ENCODE results near the gene DNAH11. TPM values are rescaled to one million over a fixed set of nuclear protein-coding genes. Genes with fewer than 3 reads are reported as not detected.

DNAH11 gene
- total RNA-seq, 1 experiment from 2014 or later: 1.6 TPM

GRCh38 chr7:21768279-21768678 lies 225.4 kb downstream of the DNAH11 start:
- no TSS peak for BruUV-seq (replicated peaks)
- CTCF ChIA-PET: interaction anchor here (0.5 to 1.3 kb wide), 2 partner anchors 217 to 514 kb away, joined by 4 read pairs; no protein-coding TSS in a partner anchor
- intact Hi-C loops (cut with micrococcal nuclease): loop anchor here (5.0 kb wide), 2 partner anchors 261 to 314 kb away; no protein-coding TSS in a partner anchor
- Histone ChIP-seq H3K9me3 (ENCODE audit: low read length) (no peaks in the 10 kb centered on the region), H3K4me3 (ENCODE audit: low read length) (no peak overlapping the region), H3K4me2 (ENCODE audit: low read length) (no peak overlapping the region), H3K27ac (ENCODE audit: low read length) (no peak overlapping the region), H3K4me1 (ENCODE audit: insufficient read depth, low read length) (no peaks in the 10 kb centered on the region), H3K36me3 (ENCODE audit: low read depth, low read length) (no peaks in the 10 kb centered on the region), H3K27me3 (ENCODE audit: low read length) (peaks cover 33% of the 10 kb centered on the region), H2AFZ (ENCODE audit: low read length) (no peak overlapping the region), H4K20me1 (ENCODE audit: low read length) (no peaks in the 10 kb centered on the region), H3K9ac (ENCODE audit: low read length) (no peak overlapping the region), H3F3A (ENCODE audit: low read length, unreplicated experiment) (no peaks in the 10 kb centered on the region), H3K9me2 (replicated peaks; ENCODE audit: low read length) (no peaks in the 10 kb centered on the region), H3K79me2 (ENCODE audit: low read length) (no peaks in the 10 kb centered on the region)
- ATAC-seq (no peak), DNase-seq (no peak)
- POLR2A ChIA-PET (ENCODE audit: unreplicated experiment): no interaction called here
- no peak for TF ChIP-seq EZH2phosphoT487 (IDR thresholded peaks at IDR 0.05; ENCODE audit: borderline replicate concordance, low read length)
- TF ChIP-seq, protein P1, sequence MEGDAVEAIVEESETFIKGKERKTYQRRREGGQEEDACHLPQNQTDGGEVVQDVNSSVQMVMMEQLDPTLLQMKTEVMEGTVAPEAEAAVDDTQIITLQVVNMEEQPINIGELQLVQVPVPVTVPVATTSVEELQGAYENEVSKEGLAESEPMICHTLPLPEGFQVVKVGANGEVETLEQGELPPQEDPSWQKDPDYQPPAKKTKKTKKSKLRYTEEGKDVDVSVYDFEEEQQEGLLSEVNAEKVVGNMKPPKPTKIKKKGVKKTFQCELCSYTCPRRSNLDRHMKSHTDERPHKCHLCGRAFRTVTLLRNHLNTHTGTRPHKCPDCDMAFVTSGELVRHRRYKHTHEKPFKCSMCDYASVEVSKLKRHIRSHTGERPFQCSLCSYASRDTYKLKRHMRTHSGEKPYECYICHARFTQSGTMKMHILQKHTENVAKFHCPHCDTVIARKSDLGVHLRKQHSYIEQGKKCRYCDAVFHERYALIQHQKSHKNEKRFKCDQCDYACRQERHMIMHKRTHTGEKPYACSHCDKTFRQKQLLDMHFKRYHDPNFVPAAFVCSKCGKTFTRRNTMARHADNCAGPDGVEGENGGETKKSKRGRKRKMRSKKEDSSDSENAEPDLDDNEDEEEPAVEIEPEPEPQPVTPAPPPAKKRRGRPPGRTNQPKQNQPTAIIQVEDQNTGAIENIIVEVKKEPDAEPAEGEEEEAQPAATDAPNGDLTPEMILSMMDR (conservative IDR thresholded peaks at IDR 0.05; ENCODE audit: low read depth, low read length): no peak
- no peak for TF ChIP-seq EZH2 (IDR thresholded peaks at IDR 0.05; ENCODE audit: low read length, unreplicated experiment)

- Histone ChIP-seq H3K9me2 (replicated peaks; ENCODE audit: low read length) (no peaks in the 10 kb centered on the region), H3K79me2 (ENCODE audit: low read length) (no peaks in the 10 kb centered on the region), H3K27ac (ENCODE audit: low read length) (no peak overlapping the region), H3K4me3 (ENCODE audit: low read length) (no peak overlapping the region), H3F3A (ENCODE audit: low read length, unreplicated experiment) (no peaks in the 10 kb centered on the region), H3K9me3 (ENCODE audit: low read length) (no peaks in the 10 kb centered on the region), H3K36me3 (ENCODE audit: low read depth, low read length) (no peaks in the 10 kb centered on the region), H3K4me2 (ENCODE audit: low read length) (no peak overlapping the region), H3K9ac (ENCODE audit: low read length) (no peak overlapping the region), H3K27me3 (ENCODE audit: low read length) (peaks cover 42% of the 10 kb centered on the region), H4K20me1 (ENCODE audit: low read length) (no peaks in the 10 kb centered on the region), H2AFZ (ENCODE audit: low read length) (no peak overlapping the region), H3K4me1 (ENCODE audit: insufficient read depth, low read length) (no peaks in the 10 kb centered on the region)
- POLR2A ChIA-PET (ENCODE audit: unreplicated experiment): no interaction called here
- ATAC-seq (no peak), DNase-seq (no peak)
- intact Hi-C loops (cut with micrococcal nuclease): no loop called here
- BruUV-seq (replicated peaks): no TSS peak
- TF ChIP-seq, protein P1 (conservative IDR thresholded peaks at IDR 0.05; ENCODE audit: low read depth, low read length): no peak
- no peak for TF ChIP-seq EZH2 (IDR thresholded peaks at IDR 0.05; ENCODE audit: low read length, unreplicated experiment)
- TF ChIP-seq EZH2phosphoT487 (IDR thresholded peaks at IDR 0.05; ENCODE audit: borderline replicate concordance, low read length): no peak
- CTCF ChIA-PET: no interaction called here
Observed at GRCh38 chr7:21771266-21771665, 228.4 kb downstream of the DNAH11 start.

GRCh38 chr7:21771906-21772610 lies 229.2 kb downstream of the DNAH11 start:
- Histone ChIP-seq H3F3A (ENCODE audit: low read length, unreplicated experiment) (no peaks in the 10 kb centered on the region), H3K4me3 (ENCODE audit: low read length) (no peak overlapping the region), H2AFZ (ENCODE audit: low read length) (no peak overlapping the region), H3K4me1 (ENCODE audit: insufficient read depth, low read length) (no peaks in the 10 kb centered on the region), H3K9ac (ENCODE audit: low read length) (no peak overlapping the region), H4K20me1 (ENCODE audit: low read length) (no peaks in the 10 kb centered on the region), H3K9me3 (ENCODE audit: low read length) (no peaks in the 10 kb centered on the region), H3K36me3 (ENCODE audit: low read depth, low read length) (no peaks in the 10 kb centered on the region), H3K27me3 (ENCODE audit: low read length) (peaks cover 48% of the 10 kb centered on the region), H3K79me2 (ENCODE audit: low read length) (no peaks in the 10 kb centered on the region), H3K27ac (ENCODE audit: low read length) (no peak overlapping the region), H3K9me2 (replicated peaks; ENCODE audit: low read length) (no peaks in the 10 kb centered on the region), H3K4me2 (ENCODE audit: low read length) (no peak overlapping the region)
- ChIA-PET POLR2A (ENCODE audit: unreplicated experiment) (interaction anchor here (0.5 kb wide), 1 partner anchor 345 kb away, joined by 10 read pairs; no protein-coding TSS in a partner anchor), CTCF (interaction anchor here (0.7 kb wide), 1 partner anchor 1436 kb away, joined by 7 read pairs; no protein-coding TSS in a partner anchor)
- TF ChIP-seq EZH2 (IDR thresholded peaks at IDR 0.05; ENCODE audit: low read length, unreplicated experiment): no peak
- TF ChIP-seq EZH2phosphoT487 (IDR thresholded peaks at IDR 0.05; ENCODE audit: borderline replicate concordance, low read length): no peak
- TF ChIP-seq, protein P1 (conservative IDR thresholded peaks at IDR 0.05; ENCODE audit: low read depth, low read length): no peak
- intact Hi-C loops (cut with micrococcal nuclease): no loop called here
- DNase-seq (no peak), ATAC-seq (no peak)
- BruUV-seq (replicated peaks): no TSS peak

All from PC-3 (cell line).